H1 (cell line): ENCODE results near the gene POU6F2. TPM values are rescaled to one million over a fixed set of nuclear protein-coding genes. Genes with fewer than 3 reads are reported as not detected.

Experiments used
- CTCF ChIA-PET: fragments of 300-600 bp; sonication (Branson Sonifier 250); formaldehyde crosslinking; loops from one replicate; lab custom pipeline; 2021; ENCODE audit not compliant: partially characterized antibody; lab: Charles Lee
- POLR2A ChIA-PET: fragments of 300-600 bp; sonication (Branson Sonifier 250); formaldehyde crosslinking; loops from one replicate; lab custom pipeline; 2021; ENCODE audit warnings: inconsistent platforms; ENCODE audit not compliant: partially characterized antibody; lab: Charles Lee
- DNase-seq, 2 experiments: peaks; one replicate each; pipeline versions ENCODE4 v3.0.0 to v3.0.0-alpha.2; 2010 to 2022; ENCODE audit warnings: low spot score in 2 of 2, low read depth in 1 of 2, mixed read lengths in 1 of 2
- FAIRE-seq: peaks from 2 replicates; lab custom pipeline; 2011; peaks lifted over from hg19 to GRCh38; lab: Jason Lieb, UNC
- H2AFZ ChIP-seq: 2 replicates; pipeline ENCODE4 v1.8.1; 2012; ENCODE audit warnings: low read length, inconsistent platforms
- H2AK5ac ChIP-seq: 2 replicates; pipeline ENCODE4 v1.6.1; 2013; ENCODE audit warnings: low read depth, low read length
- H2BK120ac ChIP-seq: replicated peaks from 2 replicates; pipeline ENCODE3; 2013; ENCODE audit warnings: low read depth, low read length, inconsistent platforms
- H2BK12ac ChIP-seq: 2 replicates; pipeline ENCODE4 v1.6.1; 2013; ENCODE audit warnings: low read depth, low read length
- H2BK15ac ChIP-seq: 2 replicates; pipeline ENCODE4 v1.6.1; 2013; ENCODE audit warnings: low read length
- H2BK20ac ChIP-seq: 2 replicates; pipeline ENCODE4 v1.6.1; 2013; ENCODE audit warnings: low read length
- H2BK5ac ChIP-seq: 2 replicates; pipeline ENCODE4 v1.6.1; 2013; ENCODE audit warnings: low read depth, low read length
- H3K14ac ChIP-seq: 2 replicates; pipeline ENCODE4 v1.6.1; 2013; ENCODE audit warnings: inconsistent platforms; ENCODE audit not compliant: insufficient read length
- H3K18ac ChIP-seq: 2 replicates; pipeline ENCODE4 v1.6.1; 2013; ENCODE audit warnings: low read length; ENCODE audit errors: extremely low read depth
- H3K23ac ChIP-seq: 2 replicates; pipeline ENCODE4 v1.6.1; 2013; ENCODE audit warnings: inconsistent platforms; ENCODE audit not compliant: insufficient read length
- H3K23me2 ChIP-seq: 2 replicates; pipeline ENCODE4 v1.6.1; 2013; ENCODE audit warnings: low read depth, low read length
- H3K27ac ChIP-seq: 2 replicates; pipeline ENCODE4 v1.6.1; 2011; ENCODE audit warnings: low read depth, low read length, inconsistent platforms
- H3K27me3 ChIP-seq, 4 experiments: replicated peaks in 1 of 4; 1 replicate in 1 of 4; 2 replicates in 3 of 4; pipeline versions ENCODE4 v1.6.1 to v1.8.1; 2011 to 2013; ENCODE audit warnings: low read length in 3 of 4, mild to moderate bottlenecking in 3 of 4, inconsistent platforms in 2 of 4, mixed read lengths in 2 of 4, moderate library complexity in 1 of 4; ENCODE audit not compliant: control insufficient read depth in 3 of 4, insufficient read depth in 3 of 4; ENCODE audit errors: extremely low read depth in 1 of 4
- H3K36me3 ChIP-seq, 4 experiments: 2 replicates each; pipeline versions ENCODE4 v1.6.1 to v1.8.1; 2011 to 2013; ENCODE audit warnings: mild to moderate bottlenecking in 4 of 4, low read length in 3 of 4, moderate library complexity in 2 of 4, control low read depth in 1 of 4, inconsistent platforms in 1 of 4; ENCODE audit not compliant: insufficient read depth in 4 of 4, control insufficient read depth in 2 of 4
- H3K4ac ChIP-seq: replicated peaks from 2 replicates; pipeline ENCODE3; 2013; ENCODE audit warnings: low read length, low read depth, mixed read lengths, inconsistent platforms; ENCODE audit not compliant: insufficient read length
- H3K4me1 ChIP-seq, 4 experiments: replicated peaks in 1 of 4; 1 replicate in 1 of 4; 2 replicates in 3 of 4; pipeline versions ENCODE4 v1.6.1 to v1.8.1; 2011 to 2013; ENCODE audit warnings: low read length in 3 of 4, inconsistent platforms in 2 of 4, mixed read lengths in 1 of 4; ENCODE audit not compliant: insufficient read depth in 4 of 4, control insufficient read depth in 3 of 4
- H3K4me2 ChIP-seq, 2 experiments: 2 replicates each; pipeline versions ENCODE4 v1.6.1 to v1.8.1; 2011 to 2013; ENCODE audit warnings: low read depth in 2 of 2, low read length in 2 of 2, control low read depth in 1 of 2, inconsistent platforms in 1 of 2, mild to moderate bottlenecking in 1 of 2; ENCODE audit not compliant: insufficient read depth in 1 of 2
- H3K4me3 ChIP-seq, 4 experiments: fragments of 200-600, 300-600 bp in 1 of 4; sonication (generic), shearing (Covaris generic), sonication (Bioruptor Twin) in 1 of 4; 2 replicates each; pipeline versions ENCODE4 v1.5.1 to v1.8.1; 2011 to 2016; ENCODE audit warnings: low read length in 4 of 4, low read depth in 3 of 4, control low read depth in 2 of 4, inconsistent platforms in 2 of 4, mild to moderate bottlenecking in 2 of 4, mixed read lengths in 1 of 4, moderate library complexity in 1 of 4; ENCODE audit not compliant: insufficient read depth in 2 of 4; ENCODE audit errors: extremely low read depth in 1 of 4
- H3K56ac ChIP-seq: replicated peaks from 2 replicates; pipeline ENCODE3; 2013; ENCODE audit warnings: low read depth, mild to moderate bottlenecking, mixed read lengths, low read length, inconsistent platforms; ENCODE audit not compliant: insufficient read length
- H3K79me1 ChIP-seq: 2 replicates; pipeline ENCODE4 v1.6.1; 2013; ENCODE audit warnings: low read depth, low read length, control low read depth
- H3K79me2 ChIP-seq, 2 experiments: 2 replicates each; pipeline versions ENCODE4 v1.6.1 to v1.8.1; 2012 to 2013; ENCODE audit warnings: low read length in 2 of 2, mild to moderate bottlenecking in 2 of 2, inconsistent platforms in 1 of 2; ENCODE audit not compliant: insufficient read depth in 2 of 2, control insufficient read depth in 1 of 2
- H3K9ac ChIP-seq, 4 experiments: replicated peaks in 1 of 4; 1 replicate in 1 of 4; 2 replicates in 3 of 4; pipeline versions ENCODE4 v1.6.1 to v1.8.1; 2011 to 2013; ENCODE audit warnings: low read depth in 3 of 4, low read length in 3 of 4, control low read depth in 2 of 4, mild to moderate bottlenecking in 2 of 4, moderate library complexity in 2 of 4, inconsistent platforms in 1 of 4; ENCODE audit errors: extremely low read depth in 1 of 4
- H3K9me3 ChIP-seq, 2 experiments: 2 replicates each; pipeline versions ENCODE4 v1.6.1 to v1.8.1; 2012 to 2013; ENCODE audit warnings: mild to moderate bottlenecking in 2 of 2, moderate library complexity in 2 of 2, control low read depth in 1 of 2, inconsistent platforms in 1 of 2, low read depth in 1 of 2, low read length in 1 of 2, mixed read lengths in 1 of 2; ENCODE audit not compliant: insufficient read depth in 2 of 2
- H4K20me1 ChIP-seq, 2 experiments: replicated peaks in 1 of 2; 2 replicates each; pipeline versions ENCODE3 to v1.8.1; 2011 to 2013; ENCODE audit warnings: inconsistent platforms in 2 of 2, low read length in 2 of 2, mild to moderate bottlenecking in 1 of 2; ENCODE audit not compliant: insufficient read depth in 2 of 2, control insufficient read depth in 1 of 2
- H4K5ac ChIP-seq: 2 replicates; pipeline ENCODE4 v1.6.1; 2013; ENCODE audit warnings: low read length, low read depth, mixed read lengths, inconsistent platforms; ENCODE audit not compliant: insufficient read length
- H4K8ac ChIP-seq: 2 replicates; pipeline ENCODE4 v1.8.0; 2013; ENCODE audit warnings: mild to moderate bottlenecking, moderate library complexity, low read length, inconsistent platforms; ENCODE audit not compliant: insufficient read depth; ENCODE audit errors: extremely low read depth
- H4K91ac ChIP-seq: replicated peaks from 2 replicates; pipeline ENCODE3; 2013; ENCODE audit warnings: low read length, mixed read lengths, inconsistent platforms; ENCODE audit not compliant: insufficient read length
- BACH1 ChIP-seq: IDR thresholded peaks from 2 replicates; pipeline ENCODE4 v1.6.1; 2012; ENCODE audit warnings: low read length, improper control_type of control experiment
- CEBPB ChIP-seq: IDR thresholded peaks from 2 replicates; pipeline ENCODE4 v1.6.1; 2012; ENCODE audit warnings: low read depth, low read length
- CHD2 ChIP-seq: IDR thresholded peaks from 2 replicates; pipeline ENCODE4 v1.6.1; 2012; ENCODE audit warnings: low read length, improper control_type of control experiment
- CTBP2 ChIP-seq: IDR thresholded peaks from 2 replicates; pipeline ENCODE4 v1.7.0; 2011; ENCODE audit warnings: borderline replicate concordance, mild to moderate bottlenecking, moderate library complexity, mixed read lengths, low read length; ENCODE audit not compliant: insufficient read depth, insufficient read length
- HDAC2 ChIP-seq, 2 experiments: fragments of 300-600 bp in 1 of 2; sonication (generic) in 1 of 2; IDR thresholded peaks; 2 replicates each; pipeline ENCODE4 v1.6.1; 2011 to 2012; ENCODE audit warnings: low read depth in 2 of 2, low read length in 2 of 2, mild to moderate bottlenecking in 2 of 2, moderate library complexity in 2 of 2, borderline replicate concordance in 1 of 2, inconsistent platforms in 1 of 2
- RAD21 ChIP-seq, 2 experiments: IDR thresholded peaks in 1 of 2; conservative IDR thresholded peaks in 1 of 2; 2 replicates each; pipeline ENCODE4 v1.6.1; 2011; ENCODE audit warnings: low read depth in 2 of 2, low read length in 2 of 2, improper control_type of control experiment in 1 of 2, inconsistent platforms in 1 of 2, mild to moderate bottlenecking in 1 of 2, moderate library complexity in 1 of 2
- SIX5 ChIP-seq: IDR thresholded peaks from 2 replicates; pipeline ENCODE4 v1.6.1; 2011; ENCODE audit warnings: mild to moderate bottlenecking, low read depth, low read length
- TAF1 ChIP-seq: IDR thresholded peaks from 2 replicates; pipeline ENCODE4 v1.6.1; 2011; ENCODE audit warnings: mild to moderate bottlenecking, low read depth, low read length
- TCF12 ChIP-seq: IDR thresholded peaks from 2 replicates; pipeline ENCODE4 v1.6.1; 2011; ENCODE audit warnings: low read depth, mild to moderate bottlenecking, low read length
- YY1 ChIP-seq: IDR thresholded peaks from 2 replicates; pipeline ENCODE4 v1.6.1; 2011; ENCODE audit warnings: low read depth, mild to moderate bottlenecking, low read length
- ZNF274 ChIP-seq: IDR thresholded peaks from 2 replicates; pipeline ENCODE4 v1.7.0; 2012; ENCODE audit warnings: low read length, borderline replicate concordance; ENCODE audit errors: extremely low read depth
- WGBS, 2 experiments: shearing (Covaris generic) in 1 of 2; methylation state at CpG; one replicate each; pipeline versions ENCODE4 v1.1.6 to v1.1.7; 2013 to 2015; ENCODE audit warnings: low lambda C conversion rate in 2 of 2, mixed read lengths in 2 of 2, inconsistent platforms in 1 of 2, low coverage in 1 of 2, missing lambda C conversion rate in 1 of 2; ENCODE audit not compliant: insufficient replicate concordance in 2 of 2, insufficient coverage in 1 of 2, insufficient read length in 1 of 2; ENCODE audit errors: extremely low coverage in 1 of 2, missing lambda C conversion rate in 1 of 2; 5-methylcytosine and 5-hydroxymethylcytosine counted together
- polyA plus RNA-seq, 7 experiments: library from polyadenylated mRNA; depleted of rRNA in 3 of 7; stranded (reverse) in 5 of 7; unstranded in 2 of 7; fragments of >200 nt in 5 of 7; fragments of 200-250 nt in 2 of 7; gene quantifications; 1 replicate in 5 of 7; 2 replicates in 1 of 7; 4 replicates in 1 of 7; pipeline versions ENCODE4 v1.2.1 to v1.2.3, GENCODE V29; 2011 to 2013; ENCODE audit warnings: missing spikeins in 2 of 7, mixed read lengths in 2 of 7
- total RNA-seq: library from RNA; stranded (reverse); fragmentation: NEBNext Ultra II Directional; extraction: Animal tissue kit (Norgen Biotek cat#: 25700); gene quantifications from 2 replicates; pipeline ENCODE4 v1.2.1, GENCODE V29; 2021
- TF ChIP-seq, protein P1 (sequence below): IDR thresholded peaks from 2 replicates; pipeline ENCODE4 v1.6.1; 2011; ENCODE audit warnings: low read depth, mild to moderate bottlenecking, low read length; ENCODE audit not compliant: insufficient read depth

Gene POU6F2
- total and polyA plus RNA-seq, 2 of the 8 experiments (the other 6 are each of a cell fraction or from before 2014, with no cell fraction given) = 1.1 to 2.0 TPM

DNA sequence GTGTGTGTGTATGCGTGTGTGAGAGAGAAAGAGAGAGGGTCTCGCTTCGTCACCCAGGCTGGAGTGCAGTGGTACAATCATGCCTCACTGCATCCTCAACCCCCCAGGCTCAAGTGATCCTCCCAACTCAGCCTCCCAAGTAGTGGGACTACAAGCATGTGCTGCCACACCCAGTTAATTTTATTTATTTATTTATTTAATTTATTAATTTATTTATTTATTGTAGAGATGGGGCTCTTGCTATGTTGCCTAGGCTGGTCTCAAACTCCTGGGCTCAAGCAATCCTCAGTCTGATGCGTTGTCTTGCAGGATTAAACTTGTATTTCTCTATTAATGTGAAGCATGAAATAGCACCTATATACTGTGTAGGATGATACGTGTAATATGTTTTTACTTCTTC lies 21.8 kb upstream of the POU6F2 start:
- Histone ChIP-seq H3K18ac (no peak overlapping the region), H3K79me1 (no peaks in the 10 kb centered on the region), H3K4me1 (no peaks in the 10 kb centered on the region), H3K23me2 (no peaks in the 10 kb centered on the region), H2AK5ac (no peak overlapping the region), H3K56ac (no peak overlapping the region), H2BK120ac (no peak overlapping the region), H2BK5ac (no peak overlapping the region), H3K9me3 (no peaks in the 10 kb centered on the region; a peak in 1 of 4 replicates), H3K23ac (no peak overlapping the region), H3K27me3 (no peaks in the 10 kb centered on the region), H3K4me3 (no peak overlapping the region), H4K5ac (no peak overlapping the region), H2AFZ (no peak overlapping the region), H2BK20ac (no peak overlapping the region), H2BK12ac (no peak overlapping the region), H3K4ac (no peak overlapping the region), H3K36me3 (no peaks in the 10 kb centered on the region), H3K9ac (no peak overlapping the region), H3K4me2 (no peak overlapping the region), H3K14ac (no peak overlapping the region), H2BK15ac (no peak overlapping the region), H4K20me1 (no peaks in the 10 kb centered on the region), H3K27ac (no peak overlapping the region), H3K79me2 (no peaks in the 10 kb centered on the region), H4K8ac (no peak overlapping the region), H4K91ac (no peak overlapping the region)
- POLR2A ChIA-PET = no interaction called here
- FAIRE-seq = no peak
- CTCF ChIA-PET = no interaction called here
- no peak for DNase-seq
- WGBS, 2 experiments = 83% methylated on average over 5 of the region's 5 CpGs; no CpG with 5 or more reads in 1 of the 2 experiments
- no peak for TF ChIP-seq BACH1
- TF ChIP-seq YY1 = no peak
- no peak for TF ChIP-seq TAF1
- no peak for TF ChIP-seq CEBPB
- no peak for TF ChIP-seq ZNF274
- TF ChIP-seq RAD21 (IDR thresholded peaks at IDR 0.05 in 1 of 2, conservative IDR thresholded peaks at IDR 0.05 in 1 of 2; ENCODE audit: low read depth in 2 of 2, low read length in 2 of 2) = no peak
- no peak for TF ChIP-seq TCF12
- TF ChIP-seq CHD2 = no peak
- TF ChIP-seq, protein P1, sequence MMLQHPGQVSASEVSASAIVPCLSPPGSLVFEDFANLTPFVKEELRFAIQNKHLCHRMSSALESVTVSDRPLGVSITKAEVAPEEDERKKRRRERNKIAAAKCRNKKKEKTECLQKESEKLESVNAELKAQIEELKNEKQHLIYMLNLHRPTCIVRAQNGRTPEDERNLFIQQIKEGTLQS = no peak
- no peak for TF ChIP-seq SIX5
- no peak for TF ChIP-seq CTBP2
- TF ChIP-seq HDAC2 (IDR thresholded peaks at IDR 0.05; ENCODE audit: borderline replicate concordance in 1 of 2, low read depth in 2 of 2, low read length in 2 of 2) = no peak
